GM12873 (cell line): ENCODE measurements around the gene USP47.
A peak's percentile ranks its signal among the peaks of the same experiment; 100 is the strongest.

Experiments used
- TF ChIP-seq, protein P1 (sequence below): IDR thresholded peaks from 2 replicates; pipeline ENCODE4 v1.5.1; 2012; ENCODE audit warnings: low read depth, mild to moderate bottlenecking, moderate library complexity, low read length, control low read depth; ENCODE audit not compliant: insufficient read depth; ENCODE audit errors: missing control alignments

Gene USP47

DNA sequence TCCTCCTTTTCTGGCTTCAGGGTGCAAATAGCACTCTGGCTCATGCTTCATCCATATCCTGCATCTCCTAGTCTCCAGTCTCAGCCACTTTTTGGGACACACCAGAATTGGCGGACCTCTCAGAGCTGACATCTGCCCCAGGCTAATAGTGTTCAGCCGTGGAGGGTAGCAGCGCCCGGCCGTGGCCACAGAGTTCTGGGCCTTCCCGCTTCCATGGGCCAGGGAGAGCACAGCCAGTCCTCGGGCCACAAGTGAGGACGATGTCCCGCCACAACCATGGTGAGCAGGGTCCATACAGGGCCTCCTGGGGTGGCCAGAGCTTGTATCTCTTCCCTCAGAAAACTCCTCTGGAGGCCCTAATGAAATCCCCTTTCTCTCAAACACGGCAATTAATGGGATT, 140.7 kb downstream of the USP47 start:
- TF ChIP-seq, protein P1, sequence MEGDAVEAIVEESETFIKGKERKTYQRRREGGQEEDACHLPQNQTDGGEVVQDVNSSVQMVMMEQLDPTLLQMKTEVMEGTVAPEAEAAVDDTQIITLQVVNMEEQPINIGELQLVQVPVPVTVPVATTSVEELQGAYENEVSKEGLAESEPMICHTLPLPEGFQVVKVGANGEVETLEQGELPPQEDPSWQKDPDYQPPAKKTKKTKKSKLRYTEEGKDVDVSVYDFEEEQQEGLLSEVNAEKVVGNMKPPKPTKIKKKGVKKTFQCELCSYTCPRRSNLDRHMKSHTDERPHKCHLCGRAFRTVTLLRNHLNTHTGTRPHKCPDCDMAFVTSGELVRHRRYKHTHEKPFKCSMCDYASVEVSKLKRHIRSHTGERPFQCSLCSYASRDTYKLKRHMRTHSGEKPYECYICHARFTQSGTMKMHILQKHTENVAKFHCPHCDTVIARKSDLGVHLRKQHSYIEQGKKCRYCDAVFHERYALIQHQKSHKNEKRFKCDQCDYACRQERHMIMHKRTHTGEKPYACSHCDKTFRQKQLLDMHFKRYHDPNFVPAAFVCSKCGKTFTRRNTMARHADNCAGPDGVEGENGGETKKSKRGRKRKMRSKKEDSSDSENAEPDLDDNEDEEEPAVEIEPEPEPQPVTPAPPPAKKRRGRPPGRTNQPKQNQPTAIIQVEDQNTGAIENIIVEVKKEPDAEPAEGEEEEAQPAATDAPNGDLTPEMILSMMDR: no peak

DNA sequence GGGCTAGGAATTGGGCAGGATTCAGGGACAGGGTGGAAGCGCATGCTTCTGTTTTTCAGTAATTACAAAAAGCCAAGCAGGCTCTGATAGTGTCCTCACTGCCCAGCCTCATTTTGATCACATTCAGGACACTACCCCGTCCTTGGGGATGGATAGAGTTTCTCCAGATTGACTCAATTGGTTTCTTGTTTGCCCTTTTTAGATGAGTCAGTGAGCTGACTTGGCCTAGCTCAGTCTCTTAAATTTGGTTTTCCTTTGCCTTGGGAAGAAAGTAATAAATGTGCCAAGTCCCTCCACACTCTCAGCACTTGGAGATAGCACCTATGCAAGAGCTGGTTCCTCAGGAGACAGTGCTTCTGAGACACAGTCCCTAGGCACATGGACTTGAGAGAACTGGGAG, 141.2 kb downstream of the USP47 start:
- TF ChIP-seq, protein P1: no peak

DNA sequence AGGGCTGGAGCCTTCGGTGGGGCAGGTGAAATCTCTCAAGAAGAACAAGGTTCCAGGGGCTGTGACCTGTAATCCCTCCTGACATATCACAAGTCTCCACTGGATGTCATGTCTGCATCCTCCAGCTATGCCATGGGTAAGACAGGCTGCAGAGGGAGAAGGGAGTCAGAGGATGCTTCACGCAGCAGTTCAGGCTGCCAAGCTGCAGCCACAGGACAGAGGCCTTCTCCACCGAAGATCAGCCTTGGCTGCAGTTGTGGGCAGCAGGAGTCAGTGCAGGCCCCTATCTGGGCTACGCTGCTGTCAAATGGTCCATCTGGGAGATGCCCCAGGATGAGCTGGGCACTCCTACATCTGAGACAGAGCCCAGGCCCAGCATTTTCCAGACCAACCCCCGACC, 141.7 kb downstream of the USP47 start:
- TF ChIP-seq, protein P1: no peak

DNA sequence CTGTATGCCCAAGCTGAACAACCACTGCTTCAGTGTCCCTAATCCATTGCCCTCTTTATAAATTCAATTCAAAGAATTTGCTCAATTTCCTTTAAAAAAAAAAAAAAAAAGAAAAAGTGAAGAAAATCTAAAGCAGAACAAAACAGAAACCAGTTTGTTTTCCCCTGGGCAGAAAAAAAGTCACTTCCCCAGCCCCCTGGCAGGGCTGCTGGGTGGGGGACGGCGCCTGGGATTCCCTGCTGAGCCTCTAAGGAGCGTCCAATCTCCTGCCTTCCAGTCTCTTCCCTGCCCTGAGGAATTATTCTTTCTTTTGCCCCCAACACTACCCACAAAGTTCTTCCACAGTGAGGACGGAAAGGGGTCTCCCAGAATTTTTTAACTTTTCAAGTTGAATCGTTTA, 142.8 kb downstream of the USP47 start:
- TF ChIP-seq, protein P1: no peak

DNA sequence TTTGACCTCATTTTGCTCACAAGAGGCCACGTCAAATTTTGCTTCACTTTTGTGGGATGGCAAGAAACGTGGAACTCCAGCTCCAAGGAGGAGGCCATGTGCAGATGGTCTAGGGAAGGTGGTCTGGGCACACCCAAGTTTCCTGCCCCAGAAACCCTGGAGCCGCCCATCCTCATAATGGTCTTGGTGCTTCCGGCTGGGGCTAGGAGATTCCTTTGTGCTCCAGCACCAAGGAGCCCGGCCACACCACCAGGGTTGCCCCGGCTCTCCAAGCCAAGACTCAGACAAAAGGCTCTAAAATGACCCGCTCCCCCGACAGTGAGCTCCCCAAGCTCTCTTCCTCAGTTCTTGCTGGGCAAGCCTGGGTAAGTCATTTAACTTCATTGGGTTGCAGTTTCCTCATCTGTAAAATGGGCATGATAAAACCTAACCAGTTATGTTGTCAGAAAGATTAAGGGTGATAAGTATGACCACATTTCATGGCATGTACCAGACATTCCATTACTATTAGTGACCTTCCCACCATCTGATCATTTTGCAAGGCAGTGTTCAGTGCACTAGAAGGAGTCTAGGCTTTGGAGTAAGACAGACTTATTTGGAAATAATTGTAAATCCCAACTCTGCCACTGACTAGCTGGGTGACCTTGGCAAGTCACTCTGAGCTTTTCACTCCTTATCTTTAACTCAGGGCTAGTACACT, 143.4 kb downstream of the USP47 start:
- TF ChIP-seq, protein P1: no peak

DNA sequence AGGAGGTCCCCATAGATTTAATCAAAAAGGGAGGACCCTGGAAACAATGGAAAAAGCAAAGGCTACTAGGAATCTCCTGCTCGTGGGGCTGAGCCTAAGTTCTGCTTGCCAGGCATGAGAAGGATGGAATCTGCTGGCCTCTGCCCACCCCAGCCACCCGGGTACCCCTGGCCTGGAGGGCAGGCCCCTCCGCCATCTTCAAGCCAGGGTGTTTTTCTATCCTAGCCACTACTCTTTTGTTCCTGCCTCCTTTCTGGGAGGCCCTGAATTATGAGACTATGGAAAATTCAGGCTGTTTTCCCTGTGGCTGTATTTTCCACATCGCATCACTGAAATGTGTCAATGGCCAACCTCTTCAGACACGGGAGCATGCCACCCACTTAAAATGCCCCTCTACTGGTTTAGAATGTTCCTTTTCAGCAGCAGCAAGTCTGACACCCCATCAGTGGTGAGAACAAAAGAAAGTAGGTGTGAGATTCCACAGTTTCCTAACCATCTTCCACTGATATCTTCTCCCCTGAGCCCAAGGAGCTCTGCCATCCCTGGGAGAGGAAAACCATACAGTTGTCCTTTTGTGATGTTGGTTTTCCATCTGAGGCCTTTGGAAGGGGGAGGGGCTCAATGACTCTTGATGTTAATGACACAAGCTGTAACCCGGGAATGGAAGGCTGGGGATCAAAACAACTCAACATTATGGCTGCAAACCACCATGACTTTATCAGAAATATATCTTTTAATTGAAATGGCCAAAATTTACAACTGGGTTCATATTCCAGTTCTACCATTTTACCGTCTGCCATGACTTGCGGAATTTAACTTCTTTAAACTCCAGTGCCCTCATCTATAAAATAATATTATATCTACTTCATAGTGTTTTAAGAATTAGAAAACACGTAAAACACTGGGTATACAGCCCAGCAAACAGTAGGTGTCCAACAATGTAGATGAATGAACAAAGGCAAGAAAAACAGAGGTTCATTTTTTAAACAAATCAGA, 144.5 kb downstream of the USP47 start:
- TF ChIP-seq, protein P1: no peak

DNA sequence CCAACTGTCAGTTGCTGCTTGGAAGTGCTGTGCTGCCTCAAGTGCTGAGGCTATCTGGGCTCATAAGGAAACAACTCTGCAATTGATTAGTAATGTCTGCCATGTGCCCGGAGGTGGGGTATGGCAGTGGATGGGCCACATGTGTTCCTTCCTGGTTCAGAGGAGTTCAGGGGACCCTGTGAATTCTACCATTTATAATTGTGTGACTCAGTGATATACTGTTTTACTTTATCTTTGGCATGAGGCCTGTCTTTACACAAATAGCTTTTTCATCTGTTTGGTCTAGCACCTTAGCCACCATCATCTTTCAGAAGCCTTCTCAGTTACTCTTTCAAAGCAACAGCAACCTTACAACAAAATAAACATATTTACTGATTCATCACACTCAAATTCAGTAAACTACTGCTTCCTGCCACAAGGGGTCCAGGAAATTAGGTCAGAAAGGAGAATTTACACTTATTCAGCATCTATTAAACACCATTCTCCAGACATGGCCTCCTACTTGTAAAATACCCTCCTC, 145.8 kb downstream of the USP47 start:
- TF ChIP-seq, protein P1: peak; percentile 45
